ENCODE results near the gene USP10.

USP10 gene

DNA sequence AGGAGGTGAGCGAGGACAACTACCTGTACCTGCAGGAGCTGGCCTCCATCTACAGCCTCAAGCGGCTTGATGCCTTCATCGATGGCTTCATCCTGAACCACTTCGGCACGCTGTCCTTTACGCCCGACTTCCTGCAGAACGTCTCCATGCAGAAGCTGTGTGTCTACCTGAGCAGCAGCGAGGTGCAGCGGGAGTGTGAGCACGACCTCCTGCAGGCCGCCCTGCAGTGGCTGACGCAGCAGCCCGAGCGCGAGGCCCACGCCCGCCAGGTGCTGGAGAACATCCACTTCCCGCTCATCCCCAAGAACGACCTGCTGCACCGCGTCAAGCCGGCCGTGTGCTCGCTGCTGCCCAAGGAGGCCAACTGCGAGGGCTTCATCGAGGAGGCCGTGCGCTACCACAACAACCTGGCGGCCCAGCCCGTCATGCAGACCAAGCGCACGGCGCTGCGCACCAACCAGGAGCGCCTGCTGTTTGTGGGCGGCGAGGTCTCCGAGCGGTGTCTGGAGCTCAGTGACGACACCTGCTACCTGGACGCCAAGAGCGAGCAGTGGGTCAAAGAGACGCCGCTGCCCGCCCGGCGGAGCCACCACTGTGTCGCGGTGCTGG is 42.5 kb upstream of the USP10 start (continued):
- TF ChIP-seq, protein P1, sequence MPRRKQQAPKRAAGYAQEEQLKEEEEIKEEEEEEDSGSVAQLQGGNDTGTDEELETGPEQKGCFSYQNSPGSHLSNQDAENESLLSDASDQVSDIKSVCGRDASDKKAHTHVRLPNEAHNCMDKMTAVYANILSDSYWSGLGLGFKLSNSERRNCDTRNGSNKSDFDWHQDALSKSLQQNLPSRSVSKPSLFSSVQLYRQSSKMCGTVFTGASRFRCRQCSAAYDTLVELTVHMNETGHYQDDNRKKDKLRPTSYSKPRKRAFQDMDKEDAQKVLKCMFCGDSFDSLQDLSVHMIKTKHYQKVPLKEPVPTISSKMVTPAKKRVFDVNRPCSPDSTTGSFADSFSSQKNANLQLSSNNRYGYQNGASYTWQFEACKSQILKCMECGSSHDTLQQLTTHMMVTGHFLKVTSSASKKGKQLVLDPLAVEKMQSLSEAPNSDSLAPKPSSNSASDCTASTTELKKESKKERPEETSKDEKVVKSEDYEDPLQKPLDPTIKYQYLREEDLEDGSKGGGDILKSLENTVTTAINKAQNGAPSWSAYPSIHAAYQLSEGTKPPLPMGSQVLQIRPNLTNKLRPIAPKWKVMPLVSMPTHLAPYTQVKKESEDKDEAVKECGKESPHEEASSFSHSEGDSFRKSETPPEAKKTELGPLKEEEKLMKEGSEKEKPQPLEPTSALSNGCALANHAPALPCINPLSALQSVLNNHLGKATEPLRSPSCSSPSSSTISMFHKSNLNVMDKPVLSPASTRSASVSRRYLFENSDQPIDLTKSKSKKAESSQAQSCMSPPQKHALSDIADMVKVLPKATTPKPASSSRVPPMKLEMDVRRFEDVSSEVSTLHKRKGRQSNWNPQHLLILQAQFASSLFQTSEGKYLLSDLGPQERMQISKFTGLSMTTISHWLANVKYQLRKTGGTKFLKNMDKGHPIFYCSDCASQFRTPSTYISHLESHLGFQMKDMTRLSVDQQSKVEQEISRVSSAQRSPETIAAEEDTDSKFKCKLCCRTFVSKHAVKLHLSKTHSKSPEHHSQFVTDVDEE (CRISPR knock-in tag; IDR thresholded peaks at IDR 0.05): no peak
- TF ChIP-seq GLIS3 (CRISPR knock-in tag; IDR thresholded peaks at IDR 0.05) (no peak), CSRNP3 (CRISPR knock-in tag; IDR thresholded peaks at IDR 0.05) (no peak), CSDC2 (CRISPR knock-in tag; IDR thresholded peaks at IDR 0.05) (no peak), ZC3H10 (CRISPR knock-in tag; IDR thresholded peaks at IDR 0.05) (no peak), PATZ1 (CRISPR knock-in tag; IDR thresholded peaks at IDR 0.05; ENCODE audit: borderline replicate concordance) (no peak), ESRRG (CRISPR knock-in tag; IDR thresholded peaks at IDR 0.05) (no peak), SNAI2 (CRISPR knock-in tag; IDR thresholded peaks at IDR 0.05) (no peak), ARNTL (CRISPR knock-in tag; IDR thresholded peaks at IDR 0.05; ENCODE audit: borderline replicate concordance, low read depth) (no peak)

- no peak for TF ChIP-seq PATZ1 (CRISPR knock-in tag; IDR thresholded peaks at IDR 0.05; ENCODE audit: borderline replicate concordance)
- TF ChIP-seq ARNTL (CRISPR knock-in tag; IDR thresholded peaks at IDR 0.05; ENCODE audit: borderline replicate concordance, low read depth): no peak
- TF ChIP-seq PPARA (CRISPR knock-in tag; IDR thresholded peaks at IDR 0.05; ENCODE audit: borderline replicate concordance): no peak
- no peak for TF ChIP-seq CSDC2 (CRISPR knock-in tag; IDR thresholded peaks at IDR 0.05)
- no peak for TF ChIP-seq ESRRG (CRISPR knock-in tag; IDR thresholded peaks at IDR 0.05)
- no peak for TF ChIP-seq TCF4 (CRISPR knock-in tag; IDR thresholded peaks at IDR 0.05; ENCODE audit: borderline replicate concordance)
- TF ChIP-seq, protein P2, sequence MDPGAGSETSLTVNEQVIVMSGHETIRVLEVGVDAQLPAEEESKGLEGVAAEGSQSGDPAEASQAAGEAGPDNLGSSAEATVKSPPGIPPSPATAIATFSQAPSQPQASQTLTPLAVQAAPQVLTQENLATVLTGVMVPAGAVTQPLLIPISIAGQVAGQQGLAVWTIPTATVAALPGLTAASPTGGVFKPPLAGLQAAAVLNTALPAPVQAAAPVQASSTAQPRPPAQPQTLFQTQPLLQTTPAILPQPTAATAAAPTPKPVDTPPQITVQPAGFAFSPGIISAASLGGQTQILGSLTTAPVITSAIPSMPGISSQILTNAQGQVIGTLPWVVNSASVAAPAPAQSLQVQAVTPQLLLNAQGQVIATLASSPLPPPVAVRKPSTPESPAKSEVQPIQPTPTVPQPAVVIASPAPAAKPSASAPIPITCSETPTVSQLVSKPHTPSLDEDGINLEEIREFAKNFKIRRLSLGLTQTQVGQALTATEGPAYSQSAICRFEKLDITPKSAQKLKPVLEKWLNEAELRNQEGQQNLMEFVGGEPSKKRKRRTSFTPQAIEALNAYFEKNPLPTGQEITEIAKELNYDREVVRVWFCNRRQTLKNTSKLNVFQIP (CRISPR knock-in tag; IDR thresholded peaks at IDR 0.05; ENCODE audit: borderline replicate concordance, low read depth): no peak
- TF ChIP-seq ZNF565 (CRISPR knock-in tag; conservative IDR thresholded peaks at IDR 0.05; ENCODE audit: low read depth): no peak
- no peak for TF ChIP-seq ZC3H10 (CRISPR knock-in tag; IDR thresholded peaks at IDR 0.05)
- no peak for ATAC-seq
Measured at GRCh38 chr16:84658690-84659089, 41.1 kb upstream of the USP10 start.

DNA sequence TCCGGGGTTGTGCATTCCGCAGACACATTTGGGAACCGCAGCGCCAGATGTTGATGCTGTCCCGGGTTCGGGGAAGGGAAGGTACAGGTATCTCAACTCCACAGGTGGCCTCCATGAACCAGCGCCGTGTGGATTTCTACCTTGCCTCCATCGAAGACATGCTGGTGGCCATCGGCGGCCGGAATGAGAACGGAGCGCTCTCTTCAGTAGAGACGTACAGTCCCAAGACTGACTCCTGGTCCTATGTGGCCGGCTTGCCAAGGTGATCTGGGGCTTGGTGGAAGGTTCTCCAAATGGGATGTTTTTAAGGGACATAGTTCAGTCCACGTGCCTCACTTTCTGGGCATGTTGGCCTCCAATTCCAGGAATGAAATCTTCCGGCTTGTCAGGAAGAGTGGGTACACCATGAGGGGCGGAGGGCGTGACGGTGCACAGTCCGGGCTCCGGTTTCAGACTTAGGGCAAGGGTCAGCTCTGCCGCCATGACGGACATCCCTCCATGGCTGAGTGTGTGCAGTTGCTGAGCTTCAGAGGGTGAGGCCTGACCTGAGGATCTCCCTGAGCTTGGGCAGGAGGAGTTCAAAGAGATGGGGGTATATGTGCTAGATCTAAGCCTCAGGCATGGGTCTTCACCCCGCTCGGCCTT is 40.0 kb upstream of the USP10 start:
- no peak for ATAC-seq
- TF ChIP-seq CSRNP3 (CRISPR knock-in tag; IDR thresholded peaks at IDR 0.05) (no peak), ZNF8 (CRISPR knock-in tag; IDR thresholded peaks at IDR 0.05) (no peak), ARNTL (CRISPR knock-in tag; IDR thresholded peaks at IDR 0.05; ENCODE audit: borderline replicate concordance, low read depth) (no peak), BACH2 (CRISPR knock-in tag; IDR thresholded peaks at IDR 0.05; ENCODE audit: borderline replicate concordance) (no peak), ZFP30 (CRISPR knock-in tag; IDR thresholded peaks at IDR 0.05) (no peak), ZNF565 (CRISPR knock-in tag; conservative IDR thresholded peaks at IDR 0.05; ENCODE audit: low read depth) (no peak), ISL1 (CRISPR knock-in tag; IDR thresholded peaks at IDR 0.05) (no peak), PPARA (CRISPR knock-in tag; IDR thresholded peaks at IDR 0.05; ENCODE audit: borderline replicate concordance) (no peak), ZNF70 (CRISPR knock-in tag; IDR thresholded peaks at IDR 0.05) (no peak), ESRRG (CRISPR knock-in tag; IDR thresholded peaks at IDR 0.05) (no peak), TOX (CRISPR knock-in tag; IDR thresholded peaks at IDR 0.05; ENCODE audit: borderline replicate concordance) (no peak)
- TF ChIP-seq, protein P1 (CRISPR knock-in tag; IDR thresholded peaks at IDR 0.05): no peak

All from SK-N-SH treated with all-trans-retinoic acid at 6 μM for 48 hours (cell line).